Measurements from ENCODE around the gene KLK3.
"Not testable (repeated sequence)": the region's sequence is repeated elsewhere in the genome, so short reads cannot be mapped to it uniquely, and the experiment has no call there.

The KLK3 gene

GRCh38 chr19:50854636-50855410 lies at the start of gene KLK3:
Gene KLK3, plus strand, starts transcription at chr19:50854915. Its CDS starts 41 bp downstream, at chr19:50854956.
- no peak within 1 kb of the TSS for H3K4me3 ChIP-seq (ENCODE audit: insufficient read length, low read depth)
- no peak for DNase-seq (ENCODE audit: low read depth, low spot score)
- H3K36me3 ChIP-seq (ENCODE audit: insufficient read depth, insufficient read length, low read length): no peaks in the 10 kb centered on the region
- TF ChIP-seq ZNF274 (IDR thresholded peaks at IDR 0.05; ENCODE audit: low read depth, low read length): no peak
- no peak for TF ChIP-seq SUZ12 (IDR thresholded peaks at IDR 0.05; ENCODE audit: extremely low read depth, insufficient read depth, insufficient read length)
- no peak for TF ChIP-seq YY1 (IDR thresholded peaks at IDR 0.05; ENCODE audit: insufficient read depth, insufficient read length)
- H3K27me3 ChIP-seq (ENCODE audit: insufficient read depth, insufficient read length): peaks cover 23% of the 10 kb centered on the region
- no peaks in the 10 kb centered on the region for H3K4me1 ChIP-seq (ENCODE audit: insufficient read depth, insufficient read length)
- H3K9ac ChIP-seq (ENCODE audit: insufficient read length, low read depth): no peak within 1 kb of the TSS
- no peaks in the 10 kb centered on the region for H3K9me3 ChIP-seq (ENCODE audit: insufficient read depth, low read length)

GRCh38 chr19:50808856-50809255 lies 45.9 kb upstream of the KLK3 start:
- DNase-seq (ENCODE audit: low read depth, low spot score): no peak
- Histone ChIP-seq H3K9ac (ENCODE audit: insufficient read length, low read depth) (no peak overlapping the region), H3K4me3 (ENCODE audit: insufficient read length, low read depth) (no peak overlapping the region), H3K36me3 (ENCODE audit: insufficient read depth, insufficient read length, low read length) (no peaks in the 10 kb centered on the region), H3K9me3 (ENCODE audit: insufficient read depth, low read length) (no peaks in the 10 kb centered on the region), H3K27me3 (ENCODE audit: insufficient read depth, insufficient read length) (peaks cover 10% of the 10 kb centered on the region), H3K4me1 (ENCODE audit: insufficient read depth, insufficient read length) (no peaks in the 10 kb centered on the region)
- TF ChIP-seq ZNF274 (IDR thresholded peaks at IDR 0.05; ENCODE audit: low read depth, low read length) (no peak), SUZ12 (IDR thresholded peaks at IDR 0.05; ENCODE audit: extremely low read depth, insufficient read depth, insufficient read length) (no peak)

- not testable (repeated sequence) for H3K9ac ChIP-seq (ENCODE audit: insufficient read length, low read depth); H3K9me3 ChIP-seq (ENCODE audit: insufficient read depth, low read length); H3K4me3 ChIP-seq (ENCODE audit: insufficient read length, low read depth); H3K36me3 ChIP-seq (ENCODE audit: insufficient read depth, insufficient read length, low read length); H3K4me1 ChIP-seq (ENCODE audit: insufficient read depth, insufficient read length); DNase-seq (ENCODE audit: low read depth, low spot score)
- H3K27me3 ChIP-seq (ENCODE audit: insufficient read depth, insufficient read length): peaks cover 12% of the 10 kb centered on the region
Measured at GRCh38 chr19:50811622-50812238, 43.0 kb upstream of the KLK3 start.

- no peaks in the 10 kb centered on the region for H3K9me3 ChIP-seq (ENCODE audit: insufficient read depth, low read length)
- peaks cover 12% of the 10 kb centered on the region for H3K27me3 ChIP-seq (ENCODE audit: insufficient read depth, insufficient read length)
- H3K9ac ChIP-seq (ENCODE audit: insufficient read length, low read depth): no peak overlapping the region
- H3K36me3 ChIP-seq (ENCODE audit: insufficient read depth, insufficient read length, low read length): no peaks in the 10 kb centered on the region
- H3K4me1 ChIP-seq (ENCODE audit: insufficient read depth, insufficient read length): no peaks in the 10 kb centered on the region
- TF ChIP-seq YY1 (IDR thresholded peaks at IDR 0.05; ENCODE audit: insufficient read depth, insufficient read length) (no peak), ZNF274 (IDR thresholded peaks at IDR 0.05; ENCODE audit: low read depth, low read length) (no peak), SUZ12 (IDR thresholded peaks at IDR 0.05; ENCODE audit: extremely low read depth, insufficient read depth, insufficient read length) (no peak)
- DNase-seq (ENCODE audit: low read depth, low spot score): no peak
- no peak overlapping the region for H3K4me3 ChIP-seq (ENCODE audit: insufficient read length, low read depth)
Measured at GRCh38 chr19:50812474-50812873, 42.2 kb upstream of the KLK3 start.

GRCh38 chr19:50814883-50815282 lies 39.8 kb upstream of the KLK3 start:
- Histone ChIP-seq H3K9me3 (ENCODE audit: insufficient read depth, low read length) (no peaks in the 10 kb centered on the region), H3K4me3 (ENCODE audit: insufficient read length, low read depth) (no peak overlapping the region), H3K36me3 (ENCODE audit: insufficient read depth, insufficient read length, low read length) (no peaks in the 10 kb centered on the region), H3K27me3 (ENCODE audit: insufficient read depth, insufficient read length) (peaks cover 27% of the 10 kb centered on the region), H3K9ac (ENCODE audit: insufficient read length, low read depth) (no peak overlapping the region), H3K4me1 (ENCODE audit: insufficient read depth, insufficient read length) (peaks cover 6% of the 10 kb centered on the region)
- TF ChIP-seq YY1 (IDR thresholded peaks at IDR 0.05; ENCODE audit: insufficient read depth, insufficient read length) (no peak), ZNF274 (IDR thresholded peaks at IDR 0.05; ENCODE audit: low read depth, low read length) (no peak), SUZ12 (IDR thresholded peaks at IDR 0.05; ENCODE audit: extremely low read depth, insufficient read depth, insufficient read length) (no peak)
- DNase-seq (ENCODE audit: low read depth, low spot score): no peak

GRCh38 chr19:50815439-50815838 lies 39.3 kb upstream of the KLK3 start:
- Histone ChIP-seq H3K4me3 (ENCODE audit: insufficient read length, low read depth) (no peak overlapping the region), H3K9me3 (ENCODE audit: insufficient read depth, low read length) (no peaks in the 10 kb centered on the region), H3K9ac (ENCODE audit: insufficient read length, low read depth) (no peak overlapping the region), H3K27me3 (ENCODE audit: insufficient read depth, insufficient read length) (peaks cover 33% of the 10 kb centered on the region), H3K4me1 (ENCODE audit: insufficient read depth, insufficient read length) (peaks cover 6% of the 10 kb centered on the region), H3K36me3 (ENCODE audit: insufficient read depth, insufficient read length, low read length) (no peaks in the 10 kb centered on the region)
- TF ChIP-seq ZNF274 (IDR thresholded peaks at IDR 0.05; ENCODE audit: low read depth, low read length): no peak
- no peak for TF ChIP-seq YY1 (IDR thresholded peaks at IDR 0.05; ENCODE audit: insufficient read depth, insufficient read length)
- no peak for TF ChIP-seq SUZ12 (IDR thresholded peaks at IDR 0.05; ENCODE audit: extremely low read depth, insufficient read depth, insufficient read length)
- no peak for DNase-seq (ENCODE audit: low read depth, low spot score)

- Histone ChIP-seq H3K9ac (ENCODE audit: insufficient read length, low read depth) (peak overlapping the region; percentile 72), H3K4me1 (ENCODE audit: insufficient read depth, insufficient read length) (peaks cover 9% of the 10 kb centered on the region), H3K27me3 (ENCODE audit: insufficient read depth, insufficient read length) (peaks cover 49% of the 10 kb centered on the region), H3K4me3 (ENCODE audit: insufficient read length, low read depth) (peak overlapping the region; percentile 84), H3K36me3 (ENCODE audit: insufficient read depth, insufficient read length, low read length) (no peaks in the 10 kb centered on the region), H3K9me3 (ENCODE audit: insufficient read depth, low read length) (no peaks in the 10 kb centered on the region)
- TF ChIP-seq SUZ12 (IDR thresholded peaks at IDR 0.05; ENCODE audit: extremely low read depth, insufficient read depth, insufficient read length) (no peak), ZNF274 (IDR thresholded peaks at IDR 0.05; ENCODE audit: low read depth, low read length) (no peak)
- DNase-seq (ENCODE audit: low read depth, low spot score): no peak
Measured at GRCh38 chr19:50817941-50818858, 36.5 kb upstream of the KLK3 start.

Data from NT2/D1 (cell line).